Measurements from ENCODE around the gene SNAPC4. TPM values are rescaled to one million over a fixed set of nuclear protein-coding genes. Genes with fewer than 3 reads are reported as not detected.

The SNAPC4 gene
- 6.5 and 8.1 TPM in 2 replicates for total RNA-seq

DNA sequence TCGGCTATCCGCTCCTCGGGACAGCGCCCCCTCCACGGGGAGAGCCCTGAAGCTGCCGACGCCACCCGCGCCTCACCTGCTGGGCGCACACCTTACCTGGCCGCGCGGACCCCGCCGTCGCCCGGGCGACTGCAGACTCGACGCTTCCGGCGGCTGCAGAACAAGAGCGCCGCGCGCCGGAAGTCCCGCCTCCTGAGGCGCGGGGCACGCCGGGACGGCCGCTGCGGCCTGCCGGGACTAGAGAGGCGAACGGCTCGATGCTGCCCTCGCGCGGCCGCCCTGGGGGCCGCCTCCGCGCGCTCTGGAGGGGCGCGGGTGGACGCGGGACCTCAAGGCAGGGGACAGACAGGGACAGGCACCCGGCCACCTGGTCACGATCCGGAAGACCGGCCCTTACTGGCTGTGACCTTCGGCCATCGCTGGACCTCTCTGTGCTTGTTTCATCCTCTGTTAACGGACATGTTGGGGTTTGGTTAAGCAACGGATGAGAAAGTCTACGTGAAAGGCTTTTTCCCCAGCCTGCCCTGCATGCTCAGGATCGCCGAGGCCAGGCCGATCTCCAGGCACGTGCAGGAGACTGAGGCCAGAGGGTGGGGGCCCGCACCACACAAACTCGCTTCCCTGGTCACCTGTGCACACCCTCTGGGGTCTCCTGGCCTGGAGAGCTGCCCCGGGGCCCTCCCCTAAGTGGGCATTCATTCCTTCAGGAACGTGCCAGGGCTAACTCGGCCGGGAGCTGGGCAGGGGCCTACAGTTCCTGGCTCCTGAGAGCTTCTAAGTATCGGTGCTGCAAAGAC is at the start of gene SNAPC4:
Gene SNAPC4 (minus strand): TSS at position 133 of the 797 bp plus-strand sequence. CDS start 1,742 bp downstream, outside the sequence.

GRCh38 chr9:136439481-136440408 is 39.8 kb upstream of the SNAPC4 start, which contains the start of gene INPP5E:
TSS of gene INPP5E (minus strand) at chr9:136439845. CDS start at chr9:136439419, 426 bp downstream.

DNA sequence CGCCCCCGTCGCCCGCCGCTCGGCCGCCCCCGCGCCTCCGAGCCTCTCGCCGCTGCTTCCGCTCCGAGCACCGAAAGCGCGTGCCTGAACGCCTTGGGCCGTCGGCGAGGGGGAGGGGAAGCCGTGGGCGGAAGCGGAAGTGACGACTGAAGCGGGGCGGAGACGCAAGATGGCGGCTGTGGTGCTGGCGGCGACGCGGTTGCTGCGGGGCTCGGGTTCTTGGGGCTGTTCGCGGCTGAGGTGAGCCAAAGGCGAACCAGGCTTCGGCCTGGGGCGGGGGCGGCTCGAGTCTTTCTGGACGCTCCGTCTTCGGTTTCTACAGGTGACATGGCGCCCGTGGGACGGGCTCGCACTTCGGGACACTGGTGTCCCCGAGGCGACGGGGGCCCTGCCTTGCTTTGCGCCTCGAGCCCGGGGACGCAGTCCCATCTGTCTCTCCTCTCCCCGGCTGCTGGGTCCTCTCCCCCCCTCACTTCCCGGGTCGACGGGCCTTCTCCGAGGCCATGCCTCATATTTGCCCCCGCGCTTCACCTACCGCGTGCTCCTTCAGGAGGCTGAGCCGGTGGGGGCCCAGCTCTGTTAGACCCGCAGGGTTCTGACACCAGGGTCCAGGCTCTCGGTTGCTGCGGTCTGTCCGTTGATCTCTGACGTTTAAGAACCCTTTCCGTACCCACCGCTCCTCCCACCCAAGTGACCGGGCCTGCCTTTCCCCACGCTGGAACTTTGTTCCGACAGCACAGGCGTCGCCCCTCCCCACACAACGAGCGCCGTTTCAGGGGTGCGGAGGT is 10.7 kb upstream of the SNAPC4 start, which contains the start of the genes ENTR1 and PMPCA:
Gene ENTR1 (minus strand): TSS at position 115 of the 788 bp plus-strand sequence. CDS start 217 bp downstream, outside the sequence.
Gene PMPCA (plus strand): TSS at position 159 of the 788 bp plus-strand sequence. CDS start 11 bp downstream, at position 170.

GRCh38 chr9:136373300-136374182 is 26.4 kb downstream of the SNAPC4 start, which contains the start of gene CARD9:
TSS of gene CARD9 (minus strand) at chr9:136373669. CDS start at chr9:136372078, 1,591 bp downstream.

DNA sequence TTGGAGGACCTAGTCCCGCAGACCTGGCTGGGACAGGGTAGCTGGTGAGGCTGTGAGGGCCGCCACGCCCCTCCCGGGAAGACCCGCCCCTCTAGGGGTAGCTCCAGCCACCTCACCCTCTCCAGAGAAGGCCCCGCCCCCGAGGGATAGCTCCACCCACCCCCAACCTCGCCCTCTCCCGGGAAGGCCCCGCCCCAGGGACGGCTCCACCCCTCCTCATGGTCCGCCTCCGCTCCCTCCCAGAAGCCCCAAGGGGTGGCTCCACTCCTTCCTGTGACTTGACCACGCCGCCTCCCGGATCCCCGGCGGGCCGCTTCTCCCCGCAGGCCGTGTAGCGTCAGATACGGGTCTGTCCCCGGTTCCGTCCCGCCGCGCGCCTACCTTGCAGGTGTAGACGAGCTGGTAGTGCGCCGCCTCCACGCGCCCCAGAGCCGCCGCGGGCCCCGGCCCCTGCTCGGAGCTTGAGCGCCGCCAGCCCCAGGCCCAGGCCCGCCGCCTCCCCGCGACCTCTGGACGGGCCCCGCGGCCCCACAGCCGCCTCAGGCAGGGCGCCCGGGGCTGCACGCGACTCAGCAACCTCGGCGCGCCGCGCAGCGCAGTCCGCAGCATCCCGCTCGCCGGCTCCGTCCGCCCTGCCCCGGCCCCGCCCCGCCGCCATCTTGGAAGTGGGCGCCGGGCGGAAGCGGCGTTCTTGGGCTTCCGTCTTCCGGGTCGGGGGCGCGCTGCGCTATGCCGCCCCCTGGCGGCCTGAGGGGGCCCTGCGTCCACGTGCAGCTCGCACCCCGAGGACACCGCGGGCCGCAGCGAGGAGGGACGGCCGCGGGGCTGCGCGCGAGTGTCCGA is 36.6 kb downstream of the SNAPC4 start, which contains the start of gene DNLZ:
Gene DNLZ (minus strand): TSS at position 639 of the 843 bp plus-strand sequence. CDS start 30 bp downstream, at position 609.

Other genes with a start within 250 kb of the SNAPC4 start
- gene LHX3, start 195.0 kb downstream of the SNAPC4 start, total RNA-seq, result not detected in 2 replicates
- gene QSOX2, start 154.4 kb downstream of the SNAPC4 start, total RNA-seq, result 15.9 and 16.4 TPM in 2 replicates
- gene CCDC187, start 96.1 kb downstream of the SNAPC4 start, total RNA-seq, result not detected in 2 replicates
- 35.8 and 43.7 TPM in 2 replicates for gene GPSM1, start 72.6 kb downstream of the SNAPC4 start, total RNA-seq
- gene DNLZ, start 36.4 kb downstream of the SNAPC4 start, total RNA-seq, result 4.5 and 11.3 TPM in 2 replicates
- gene CARD9, start 26.5 kb downstream of the SNAPC4 start, total RNA-seq, result under 0.01 and 0.65 TPM in 2 replicates
- 38.9 and 43.3 TPM in 2 replicates for gene ENTR1, start 10.4 kb upstream of the SNAPC4 start, total RNA-seq
- 38.5 and 44.6 TPM in 2 replicates for gene PMPCA, start 10.5 kb upstream of the SNAPC4 start, total RNA-seq
- gene INPP5E, start 39.7 kb upstream of the SNAPC4 start, total RNA-seq, result 6.0 and 8.7 TPM in 2 replicates
- 45.7 and 65.4 TPM in 2 replicates for gene SEC16A, start 82.9 kb upstream of the SNAPC4 start, total RNA-seq
- gene NOTCH1, start 145.9 kb upstream of the SNAPC4 start, total RNA-seq, result 20.9 and 30.1 TPM in 2 replicates